Right lobe of liver (tissue), 4 donors: Measurements from ENCODE around the gene ASCC1.

Experiments
- POLR2A ChIP-seq: fragments of 450-650 bp; IDR thresholded peaks from one replicate; pipeline ENCODE4 v1.6.1; 2017; ENCODE audit warnings: antibody characterized with exemption, mild to moderate bottlenecking
- TF ChIP-seq, protein P1 (sequence below), 4 donors: fragments of 200-600 bp in 3 of 4; fragments of 450-650 bp in 1 of 4; IDR thresholded peaks; one replicate each; pipeline versions ENCODE4 v1.5.1 to v1.8.0; 2016 to 2022; ENCODE audit warnings: antibody characterized with exemption in 4 of 4, mild to moderate bottlenecking in 2 of 4
- donor health status: DM: no; HTN: no; CAD: no.
- donor health status: DM: no; HTN: no; CAD: no.
- donor health status: DM: no; HTN: yes; CAD: no.

DNA sequence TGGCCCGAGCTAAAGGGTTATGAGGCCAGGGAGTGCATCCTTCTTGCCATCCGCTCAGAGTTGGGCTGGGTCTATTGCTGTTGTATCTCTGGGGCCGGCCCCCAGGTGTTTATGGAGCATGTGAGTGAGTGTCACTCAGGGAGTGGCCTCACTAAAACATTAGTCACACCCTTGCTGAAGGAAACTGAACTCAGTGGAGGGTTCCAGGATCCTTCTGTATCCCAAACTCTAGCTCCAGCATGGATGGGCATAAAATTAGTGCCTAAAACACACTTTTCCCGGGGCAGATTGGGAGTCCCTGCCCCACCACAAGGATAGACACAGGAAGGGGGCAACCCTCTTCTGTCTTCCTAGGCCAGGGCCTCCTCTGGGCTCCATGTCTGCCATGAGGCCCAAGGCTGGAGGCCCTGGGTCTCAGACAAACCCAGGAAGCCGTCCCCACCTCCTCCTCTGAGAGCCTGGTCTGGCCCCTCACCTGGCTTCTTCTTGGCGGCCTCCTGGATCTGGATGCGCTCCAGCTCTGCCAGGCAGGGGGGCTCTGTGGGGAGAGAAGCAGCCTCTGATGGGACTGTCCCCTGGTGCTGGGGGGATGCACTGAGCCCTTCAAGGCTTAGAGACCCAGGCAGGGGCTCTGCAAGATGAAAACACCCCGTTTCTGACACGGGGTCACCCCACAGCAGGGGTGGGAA lies 152.2 kb downstream of the ASCC1 start:
- TF ChIP-seq, protein P1, sequence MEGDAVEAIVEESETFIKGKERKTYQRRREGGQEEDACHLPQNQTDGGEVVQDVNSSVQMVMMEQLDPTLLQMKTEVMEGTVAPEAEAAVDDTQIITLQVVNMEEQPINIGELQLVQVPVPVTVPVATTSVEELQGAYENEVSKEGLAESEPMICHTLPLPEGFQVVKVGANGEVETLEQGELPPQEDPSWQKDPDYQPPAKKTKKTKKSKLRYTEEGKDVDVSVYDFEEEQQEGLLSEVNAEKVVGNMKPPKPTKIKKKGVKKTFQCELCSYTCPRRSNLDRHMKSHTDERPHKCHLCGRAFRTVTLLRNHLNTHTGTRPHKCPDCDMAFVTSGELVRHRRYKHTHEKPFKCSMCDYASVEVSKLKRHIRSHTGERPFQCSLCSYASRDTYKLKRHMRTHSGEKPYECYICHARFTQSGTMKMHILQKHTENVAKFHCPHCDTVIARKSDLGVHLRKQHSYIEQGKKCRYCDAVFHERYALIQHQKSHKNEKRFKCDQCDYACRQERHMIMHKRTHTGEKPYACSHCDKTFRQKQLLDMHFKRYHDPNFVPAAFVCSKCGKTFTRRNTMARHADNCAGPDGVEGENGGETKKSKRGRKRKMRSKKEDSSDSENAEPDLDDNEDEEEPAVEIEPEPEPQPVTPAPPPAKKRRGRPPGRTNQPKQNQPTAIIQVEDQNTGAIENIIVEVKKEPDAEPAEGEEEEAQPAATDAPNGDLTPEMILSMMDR (IDR thresholded peaks at IDR 0.05), result no peak
- no peak for TF ChIP-seq POLR2A
